Activated CD8-positive, alpha-beta memory T cell treated with anti-CD3 and anti-CD28 coated beads for 1 hour (primary cell): ENCODE results near the gene PAK4.
"Not testable (repeated sequence)": the region's sequence is repeated elsewhere in the genome, so short reads cannot be mapped to it uniquely, and the experiment has no call there.

Experiments
- DNase-seq, 2 donors: peaks; one replicate each; pipeline ENCODE4 v3.0.0-alpha.2; 2020; ENCODE audit warnings: low read depth in 1 of 2; ENCODE audit errors: extremely low read depth in 1 of 2

The PAK4 gene

DNA sequence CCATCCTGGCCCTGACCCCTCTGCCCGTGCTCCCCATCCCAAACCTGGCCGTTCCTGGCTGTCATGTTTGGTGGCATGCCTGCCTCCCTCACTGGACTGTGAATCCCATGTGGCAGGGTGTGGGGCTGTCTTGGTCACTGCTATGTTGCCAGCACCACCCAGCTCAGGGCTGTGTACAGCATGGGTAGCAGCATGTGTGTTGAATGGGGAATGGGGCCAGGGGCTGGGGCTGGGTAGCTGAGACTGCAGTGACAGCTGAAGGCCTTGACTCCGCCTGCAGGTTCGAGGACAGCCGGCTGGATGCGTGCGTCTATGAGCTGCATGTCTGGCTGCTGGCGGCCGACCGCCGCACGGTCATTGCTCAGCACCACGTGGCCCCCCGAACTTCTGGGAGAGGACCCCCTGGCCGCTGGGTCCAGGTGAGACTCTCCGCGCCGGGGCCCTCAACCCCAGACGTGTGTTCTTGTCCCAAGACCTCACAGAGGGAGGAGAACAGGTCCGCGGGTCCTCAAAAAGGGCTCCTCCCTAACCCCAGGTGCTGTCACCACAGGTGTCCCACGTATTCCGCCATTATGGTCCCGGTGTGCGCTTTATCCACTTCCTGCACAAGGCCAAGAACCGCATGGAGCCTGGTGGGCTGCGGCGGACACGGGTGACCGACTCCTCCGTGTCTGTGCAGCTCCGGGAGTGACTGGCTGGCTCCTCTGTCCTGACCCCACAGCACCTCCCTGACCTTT, 74.6 kb downstream of the PAK4 start:
- no peak for DNase-seq

DNA sequence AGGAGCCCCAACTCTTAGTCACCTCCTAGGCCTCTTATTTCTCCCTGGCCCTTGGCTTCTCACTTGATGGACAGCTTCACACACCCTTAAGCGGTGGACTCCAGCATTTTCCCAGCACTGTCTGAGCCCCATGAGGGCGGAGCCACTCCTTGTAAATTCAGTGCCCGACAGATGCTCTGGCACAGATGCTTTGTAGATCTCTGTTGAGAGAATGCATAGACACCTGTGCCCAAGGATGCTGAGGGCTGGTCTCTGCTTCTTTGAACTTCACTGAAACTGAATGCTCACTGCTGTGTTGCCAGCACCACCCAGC, 75.2 kb downstream of the PAK4 start:
- no peak for DNase-seq

DNA sequence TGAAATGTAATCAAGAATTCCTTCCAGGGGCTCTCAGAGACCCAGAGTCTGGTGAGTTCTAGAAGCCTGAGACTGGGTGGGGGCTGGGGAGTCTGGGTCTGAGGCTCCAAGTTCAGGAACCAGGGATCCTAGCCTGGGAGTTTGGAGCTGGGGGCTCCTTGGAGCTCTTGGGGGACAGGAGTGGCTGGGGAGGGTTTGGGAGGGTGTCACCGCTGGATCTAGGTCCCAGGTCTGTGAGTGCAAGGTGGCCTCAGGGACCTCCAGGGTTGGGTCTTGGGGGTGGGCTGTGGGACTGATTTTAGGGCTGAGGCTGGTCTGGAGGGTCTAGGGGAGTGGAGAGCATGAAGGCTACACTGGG, 77.4 kb downstream of the PAK4 start:
- DNase-seq = no peak

DNA sequence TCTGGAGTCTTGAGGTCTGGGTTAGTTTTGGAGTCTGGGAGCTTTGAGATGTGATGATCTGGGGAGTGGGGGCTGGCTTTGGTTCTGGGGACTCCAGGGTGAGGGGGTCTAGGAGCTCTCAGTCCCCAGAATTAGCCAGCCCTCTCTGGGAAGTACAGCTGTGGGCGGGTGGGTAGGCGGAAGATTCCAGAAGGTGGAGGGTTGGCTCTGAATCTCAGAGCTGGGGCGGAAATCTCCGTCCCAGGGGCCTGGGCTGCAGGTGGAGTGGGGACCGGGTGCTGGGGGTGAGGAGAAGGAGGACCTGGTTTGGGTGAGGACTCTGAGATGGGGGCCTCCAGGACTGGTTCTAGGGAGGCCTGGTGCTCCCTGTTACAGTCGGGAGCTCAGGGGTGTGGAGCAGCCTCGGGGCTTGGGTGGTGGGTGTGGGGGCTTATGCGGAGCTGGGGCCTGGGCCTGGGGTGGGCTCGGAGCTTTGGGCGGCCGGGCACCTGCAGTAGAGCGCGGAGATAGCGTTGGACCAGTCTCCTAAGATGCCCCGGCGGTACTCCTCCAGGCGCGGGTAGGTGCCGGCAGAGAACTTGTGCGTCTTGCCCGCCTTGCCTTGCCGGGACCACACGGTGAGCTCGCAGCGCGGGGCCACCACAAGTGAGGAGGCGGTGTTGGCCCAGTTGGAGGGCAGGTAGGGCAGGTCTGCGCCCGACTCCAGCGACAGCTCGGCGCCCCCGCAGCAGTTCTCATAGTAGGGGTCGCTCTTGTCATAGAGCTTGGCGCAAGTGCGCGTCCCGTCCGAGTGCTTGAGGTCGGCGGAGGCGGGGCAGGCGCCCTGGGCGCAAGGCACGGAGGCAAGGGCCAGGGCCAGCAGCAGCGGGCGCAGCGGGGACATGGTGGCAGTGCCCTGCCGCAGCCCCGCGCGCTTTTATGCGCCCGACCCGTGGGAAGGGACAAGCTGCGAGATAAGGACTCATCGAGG, 78.1 kb downstream of the PAK4 start, which contains the start of gene SYCN:
TSS of gene SYCN (minus strand) at position 892 of the 970 bp plus-strand sequence. CDS start at position 883, 9 bp downstream.
- DNase-seq = no peak

DNA sequence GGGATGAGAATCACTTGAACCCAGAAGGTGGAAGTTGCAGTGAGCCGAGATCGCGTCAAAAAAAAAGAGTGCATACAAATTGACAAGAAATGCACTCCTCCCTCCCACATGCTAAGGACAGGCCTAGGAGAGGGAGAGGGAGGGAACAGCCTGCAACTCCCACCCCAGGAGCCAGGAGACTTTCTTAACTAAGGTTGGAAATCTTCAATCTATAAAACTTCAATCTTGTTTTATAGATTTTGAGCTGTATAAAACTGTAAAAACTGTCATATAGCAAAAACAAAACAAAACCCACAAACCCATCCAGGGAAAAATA, 79.8 kb downstream of the PAK4 start:
- no peak for DNase-seq

DNA sequence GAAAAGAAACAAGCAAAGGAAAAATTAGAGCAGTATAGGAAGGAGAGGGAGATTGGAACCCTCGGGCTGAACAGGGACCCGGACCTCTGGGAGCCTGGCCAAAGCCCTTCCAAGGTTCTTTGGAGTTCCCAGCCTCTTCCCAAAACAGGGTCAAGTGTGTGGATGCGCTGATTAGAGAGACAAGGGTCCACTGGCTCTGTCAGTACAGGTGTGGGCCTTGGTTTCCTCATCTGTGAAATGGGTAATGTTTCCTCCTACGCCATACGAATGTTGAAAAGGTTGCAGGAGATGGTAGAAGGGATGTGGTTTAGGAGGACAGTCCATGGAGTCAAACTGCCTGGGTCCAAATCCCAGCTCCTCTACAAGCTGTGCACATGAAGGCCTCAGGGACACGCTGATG, 80.5 kb downstream of the PAK4 start:
- DNase-seq = no peak

DNA sequence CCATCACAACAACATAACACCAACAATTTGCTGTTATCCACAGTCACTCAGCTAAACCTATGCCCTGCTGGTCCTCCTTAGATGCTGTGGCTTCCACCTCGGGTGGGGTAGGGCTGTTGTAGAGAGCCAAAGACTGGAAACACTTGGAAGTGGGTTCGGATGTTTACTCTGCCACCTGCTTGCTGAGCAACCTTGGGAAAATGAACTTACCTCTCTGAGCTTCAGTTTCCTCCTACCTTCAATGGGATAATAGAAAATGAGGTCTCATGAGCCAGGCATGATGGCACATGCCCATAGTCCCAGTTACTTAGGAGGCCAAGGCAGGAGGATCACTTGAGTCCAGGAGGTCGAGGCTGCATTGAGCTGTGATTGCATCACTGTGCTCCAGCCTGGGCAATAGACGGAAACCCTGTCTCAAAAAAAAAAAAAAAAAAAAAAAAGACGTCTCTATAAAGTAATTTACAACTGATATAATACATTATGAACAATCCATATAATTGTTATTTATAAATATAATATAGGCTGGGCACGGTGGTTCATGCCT, 81.8 kb downstream of the PAK4 start:
- DNase-seq = no peak

DNA sequence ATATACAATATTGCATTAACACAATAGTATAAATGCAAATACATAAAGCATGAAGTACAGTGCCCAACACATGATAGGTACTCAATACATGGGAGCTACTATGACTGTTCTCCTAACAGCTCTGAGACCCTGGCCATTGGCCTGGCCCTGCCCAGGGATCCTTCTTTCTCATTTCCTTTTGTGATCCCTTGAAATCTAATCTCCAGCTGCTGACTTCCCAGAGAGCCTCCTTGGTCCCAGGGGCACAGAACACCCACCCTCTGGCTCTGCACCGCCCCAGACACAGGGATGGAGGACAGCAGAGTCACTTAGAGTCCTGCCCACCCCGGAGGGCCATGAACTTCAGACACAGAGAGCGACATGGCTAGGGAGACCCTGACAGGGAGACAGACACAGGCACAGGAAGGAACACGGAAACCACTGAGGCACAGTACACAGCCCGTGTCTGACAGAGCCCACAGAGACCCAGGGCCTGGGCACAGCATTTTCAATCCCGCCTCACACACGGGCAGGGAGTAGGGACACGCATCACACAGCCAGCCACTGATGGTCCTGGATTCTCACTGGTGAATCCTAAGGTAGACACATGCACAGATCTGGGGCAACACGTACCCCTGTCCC, 82.7 kb downstream of the PAK4 start:
- no peak for DNase-seq

DNA sequence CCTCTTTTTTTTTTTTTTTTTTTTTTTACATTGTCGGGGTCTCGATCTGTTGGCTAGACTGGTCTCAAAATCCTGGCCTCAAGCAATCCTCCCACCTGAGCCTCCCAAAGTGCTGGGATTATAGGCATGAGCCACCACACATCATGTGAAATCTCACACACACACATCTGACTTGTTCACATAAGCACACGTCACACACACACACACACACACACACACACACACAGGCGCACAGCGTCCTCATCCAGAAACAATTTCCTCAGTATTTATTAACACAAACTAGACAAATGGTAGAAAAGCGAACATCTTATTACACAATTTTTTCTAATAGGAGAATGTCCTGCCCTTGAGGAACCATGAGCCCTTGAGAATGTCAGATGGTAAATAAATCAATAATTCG, 83.6 kb downstream of the PAK4 start:
- no peak for DNase-seq

DNA sequence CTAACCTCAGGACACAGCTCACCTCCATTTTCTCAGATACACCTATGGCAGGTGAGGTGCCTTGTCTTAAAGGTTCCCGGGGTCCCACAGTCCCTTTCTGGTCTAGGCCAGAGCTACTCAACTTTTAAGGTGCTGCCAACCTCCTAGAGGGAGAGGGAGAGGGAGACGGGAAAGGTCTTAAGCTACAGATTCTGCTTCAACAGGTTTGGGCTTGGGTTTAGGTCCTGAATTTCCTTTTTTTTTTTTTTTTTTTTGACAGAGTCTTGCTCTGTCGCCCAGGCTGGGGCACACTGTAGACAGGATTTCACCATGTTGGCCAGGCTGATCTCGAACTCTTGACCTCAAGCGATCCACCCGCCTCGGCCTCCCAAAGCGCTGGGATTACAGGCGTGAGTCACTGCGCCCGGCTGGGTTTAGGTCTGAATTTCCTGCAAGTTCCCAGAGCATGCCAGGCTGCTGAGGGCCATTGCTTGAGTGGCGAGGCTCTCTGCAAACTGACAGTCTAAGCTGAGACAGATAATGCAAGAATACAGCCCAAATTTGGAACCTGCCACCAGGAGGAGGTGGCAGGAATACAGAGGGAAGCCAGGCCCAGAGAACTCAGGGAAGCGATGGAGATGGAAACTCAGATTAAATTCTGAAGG, 86.3 kb downstream of the PAK4 start:
- no peak for DNase-seq

DNA sequence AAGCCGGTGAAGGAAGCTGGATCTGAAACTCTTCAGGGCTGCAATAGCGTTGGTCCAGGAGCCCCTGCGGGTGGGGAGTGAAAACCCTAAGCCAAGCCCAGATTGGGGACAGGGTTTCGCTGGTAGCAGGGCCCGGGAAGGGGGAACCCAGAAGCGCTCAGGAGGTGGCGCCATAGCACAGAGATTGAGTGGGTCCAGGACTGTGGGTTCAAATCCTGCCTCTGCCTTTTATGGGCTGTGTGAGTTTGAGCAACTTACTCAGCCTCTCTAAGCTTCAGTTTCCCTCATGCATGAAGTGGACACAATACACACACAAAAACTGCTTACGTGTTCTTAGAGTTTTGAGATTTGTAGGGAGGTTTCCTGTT, 86.8 kb downstream of the PAK4 start:
- DNase-seq = peak; percentile 29 to 35

DNA sequence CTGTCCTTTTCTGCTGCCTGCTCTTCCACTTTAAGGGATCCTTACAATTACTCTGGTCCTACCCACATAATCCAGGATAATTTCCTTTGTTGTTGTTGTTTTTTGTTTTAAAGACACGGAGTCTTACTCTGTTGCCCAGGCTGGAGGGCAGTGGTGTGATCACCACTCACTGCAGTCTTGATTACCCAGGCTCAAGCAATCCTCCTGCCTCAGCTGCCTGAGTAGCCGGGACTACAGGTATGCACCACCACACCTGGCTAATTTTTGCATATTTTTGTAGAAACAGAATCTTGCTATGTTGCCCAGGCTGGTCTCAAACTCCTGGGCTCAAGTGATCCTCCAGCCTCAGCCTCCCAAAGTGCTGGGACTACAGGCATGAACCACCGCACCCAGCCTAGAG, 89.7 kb downstream of the PAK4 start:
- DNase-seq = not testable (repeated sequence)

DNA sequence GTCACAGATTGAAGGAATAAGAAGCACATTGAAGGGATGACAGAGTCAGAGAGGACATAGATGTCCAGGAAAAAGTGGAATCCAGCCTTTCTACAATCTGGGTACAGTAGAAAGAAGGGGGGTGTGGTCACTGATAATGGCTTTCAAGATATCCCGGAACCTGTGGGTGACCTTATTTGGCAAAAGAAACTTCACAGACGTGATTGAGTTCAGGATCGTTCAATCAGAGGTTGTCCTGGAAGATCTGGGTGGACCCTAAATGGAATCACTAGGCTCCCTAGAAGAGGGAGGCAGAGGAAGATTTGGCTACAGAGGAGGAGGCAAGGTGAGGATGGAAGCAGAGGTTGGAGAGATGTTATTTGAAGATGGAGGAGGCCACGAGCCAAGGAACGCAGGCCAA, 91.5 kb downstream of the PAK4 start:
- DNase-seq = no peak

DNA sequence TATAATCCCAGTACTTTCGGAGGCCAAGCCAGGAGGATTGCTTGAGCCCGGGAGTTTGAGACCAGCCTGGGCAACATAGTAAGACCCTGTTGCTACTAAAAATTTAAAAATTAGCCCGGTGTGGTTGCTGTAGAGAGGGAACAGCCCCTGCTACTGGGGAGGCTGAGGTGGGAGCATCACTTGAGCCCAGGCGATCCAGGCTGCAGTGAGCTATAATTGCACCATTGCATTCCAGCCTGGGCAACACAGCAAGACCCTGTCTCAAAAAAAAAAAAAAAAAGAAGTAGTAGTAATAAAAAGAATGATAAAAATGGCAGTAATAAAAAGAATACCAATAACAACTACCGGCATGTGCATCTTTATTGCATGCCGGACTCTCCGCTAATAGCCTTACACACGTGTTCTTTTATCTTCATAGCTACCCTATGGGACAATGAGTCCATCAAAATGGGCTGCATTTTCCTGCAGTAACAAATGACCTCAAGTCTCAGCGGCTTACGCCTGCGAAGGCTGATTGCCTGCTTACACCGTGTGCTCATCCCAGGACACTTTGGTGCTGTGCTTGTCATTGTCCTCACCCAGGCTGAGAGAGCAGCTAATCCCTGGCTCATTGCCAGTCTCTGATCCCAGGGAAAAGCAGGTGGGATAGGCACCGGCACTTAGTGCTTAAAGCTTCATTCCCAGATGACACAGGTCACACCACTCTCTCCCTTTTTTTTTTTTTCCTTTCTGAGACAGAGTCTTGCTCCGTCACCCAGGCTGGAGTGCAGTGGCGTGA, 92.8 kb downstream of the PAK4 start:
- DNase-seq = no peak

DNA sequence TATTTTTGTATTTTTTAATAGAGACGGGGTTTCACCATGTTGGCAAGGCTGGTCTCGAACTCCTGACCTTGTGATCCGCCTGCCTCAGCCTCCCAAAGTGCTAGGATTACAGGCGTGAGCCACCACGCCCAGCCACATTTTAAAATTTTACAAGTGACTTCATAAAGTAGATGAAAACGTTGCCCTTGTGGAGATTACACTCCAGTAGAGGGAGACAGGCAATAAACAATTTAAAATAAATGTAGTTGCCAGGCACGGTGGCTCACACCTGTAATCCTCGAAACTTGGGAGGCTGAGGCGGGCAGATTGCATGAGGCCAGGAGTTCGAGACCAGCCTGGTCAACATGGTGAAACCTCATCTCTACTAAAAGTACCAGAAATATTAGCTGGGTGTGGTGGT, 93.5 kb downstream of the PAK4 start:
- DNase-seq = not testable (repeated sequence)

DNA sequence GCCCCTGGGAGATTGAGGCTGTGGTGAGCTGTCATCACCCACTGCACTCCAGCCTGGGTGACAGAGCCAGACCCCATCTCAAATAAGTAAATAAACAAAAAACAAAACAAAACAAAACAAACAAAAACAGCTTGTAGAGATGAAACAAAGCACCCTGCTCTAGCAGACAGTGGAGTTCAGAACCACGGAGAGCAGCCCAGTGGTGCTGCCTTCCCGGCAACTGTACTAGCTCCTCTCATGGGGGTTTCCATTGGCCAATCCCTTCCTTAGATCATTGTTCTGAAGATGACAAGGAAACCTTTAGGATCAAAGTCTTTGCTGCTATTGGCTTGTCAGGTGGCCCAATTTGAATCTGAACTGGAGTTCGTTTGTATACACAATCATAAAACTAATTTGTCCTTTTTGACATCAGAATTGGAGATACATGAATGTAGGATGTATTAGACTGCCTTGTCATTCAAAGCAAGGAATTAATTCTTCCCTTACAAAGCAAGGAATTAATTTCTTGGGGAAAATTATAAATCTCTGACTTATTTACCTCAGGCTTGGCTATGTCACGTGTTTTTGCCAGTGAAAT, 98.2 kb downstream of the PAK4 start:
- DNase-seq = no peak

DNA sequence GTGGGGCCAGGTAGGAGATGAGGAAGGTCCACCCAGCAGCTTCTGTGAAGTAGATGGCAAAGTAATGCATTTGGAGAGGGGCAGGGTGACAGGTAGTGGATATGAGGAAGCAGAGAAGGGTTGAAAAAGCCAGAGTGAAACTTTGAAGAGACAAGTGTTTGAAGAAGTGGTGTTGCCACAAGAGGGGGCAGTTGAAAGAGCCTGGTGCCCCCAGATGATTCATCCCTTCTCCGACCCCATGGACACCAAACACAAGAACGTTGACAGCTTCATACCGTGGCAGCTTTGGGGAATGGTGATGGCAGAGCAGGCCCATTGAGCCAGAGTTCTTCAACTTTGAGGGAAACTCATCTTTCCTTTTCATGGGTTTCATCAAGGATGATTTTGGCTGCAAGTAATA, 99.3 kb downstream of the PAK4 start:
- no peak for DNase-seq
